Right lobe of liver (tissue), 6 donors: ENCODE measurements around the gene PLEKHA1. TPM values are rescaled to one million over a fixed set of nuclear protein-coding genes. Genes with fewer than 3 reads are reported as not detected.
A peak's percentile ranks its signal among the peaks of the same experiment; 100 is the strongest.

Experiments used
- ATAC-seq, 4 donors: fragments of 200-7000 bp; cut with Tn5 transposase; one replicate each; pipeline ENCODE4 v1.9.1; 2020; ENCODE audit warnings: mild to moderate bottlenecking in 4 of 4, moderate library complexity in 4 of 4
- DNase-seq, 3 donors: peaks; one replicate each; pipeline ENCODE4 v3.0.0-alpha.2; 2020
- H3K27ac ChIP-seq, 3 donors: fragments of 200-600 bp; one replicate each; pipeline ENCODE4 v1.8.0; 2022
- H3K27me3 ChIP-seq, 2 donors: fragments of 200-600 bp; one replicate each; pipeline ENCODE4 v1.8.0; 2022
- H3K36me3 ChIP-seq, 4 donors: fragments of 200-600 bp; sonication (generic) in 1 of 4; one replicate each; pipeline versions ENCODE4 v1.5.1 to v1.8.0; 2017 to 2022; ENCODE audit warnings: control low read depth in 1 of 4
- H3K4me1 ChIP-seq, 4 donors: fragments of 200-600 bp; sonication (generic) in 1 of 4; one replicate each; pipeline versions ENCODE4 v1.5.1 to v1.8.0; 2017 to 2022; ENCODE audit warnings: control low read depth in 1 of 4
- H3K4me3 ChIP-seq, 3 donors: fragments of 200-600 bp; one replicate each; pipeline ENCODE4 v1.8.0; 2022
- H3K9me3 ChIP-seq, 4 donors: fragments of 200-600 bp; sonication (generic) in 1 of 4; one replicate each; pipeline versions ENCODE4 v1.5.1 to v1.8.0; 2017 to 2022; ENCODE audit warnings: control low read depth in 1 of 4
- CTCF ChIP-seq, 4 donors: fragments of 200-600 bp in 3 of 4; fragments of 450-650 bp in 1 of 4; IDR thresholded peaks; one replicate each; pipeline versions ENCODE4 v1.5.1 to v1.8.0; 2016 to 2022; ENCODE audit warnings: antibody characterized with exemption in 4 of 4, mild to moderate bottlenecking in 2 of 4
- POLR2A ChIP-seq: fragments of 450-650 bp; IDR thresholded peaks from one replicate; pipeline ENCODE4 v1.6.1; 2017; ENCODE audit warnings: antibody characterized with exemption, mild to moderate bottlenecking
- WGBS: methylation state at CpG from one replicate; pipeline ENCODE4 v1.1.6; 2018; ENCODE audit warnings: low coverage, low lambda C conversion rate; ENCODE audit not compliant: insufficient coverage; ENCODE audit errors: missing lambda C conversion rate; 5-methylcytosine and 5-hydroxymethylcytosine counted together
- intact Hi-C, 2 donors: fragments of 100-400 bp; cut with DNase I; formaldehyde crosslinking; loops; one replicate each; pipeline versions ENCODE4 v1.11.2 to v1.14.1; 2022
- total RNA-seq, 6 experiments: library from RNA; depleted of rRNA in 2 of 6; stranded (reverse); fragments of >200 nt in 2 of 6; fragmentation: NEBNext Ultra II Directional in 3 of 6; extraction: Animal tissue kit (Norgen Biotek cat#: 25700) in 3 of 6; gene quantifications; one replicate each; pipeline versions ENCODE4 v1.1.0 to v1.2.4, GENCODE V29; 2016 to 2023
- donor health status: DM: no; HTN: yes; CAD: no.
- donor health status: DM: no; HTN: no; CAD: no.
- donor health status: DM: no; HTN: no; CAD: no.
- donor health status: DM: no; HTN: yes; CAD: no.
- donor health status: DM: no; HTN: yes; CAD: no.

Gene PLEKHA1
- total RNA-seq, 6 experiments from 2014 or later = 23.1 to 42.2 (median 27.5) TPM

- no peaks in the 10 kb centered on the region for H3K36me3 ChIP-seq
- no peak overlapping the region for H3K27ac ChIP-seq
- ATAC-seq (no peak), DNase-seq (no peak)
- no peaks in the 10 kb centered on the region for H3K27me3 ChIP-seq
- H3K9me3 ChIP-seq = no peaks in the 10 kb centered on the region
- WGBS = 47% methylated on average over 1 of the region's 1 CpG
- no peak for TF ChIP-seq POLR2A
- TF ChIP-seq CTCF (IDR thresholded peaks at IDR 0.05) = no peak
- peaks cover 0 to 55% (median 10%) of the 10 kb centered on the region in 4 donors for H3K4me1 ChIP-seq
- no peak overlapping the region for H3K4me3 ChIP-seq
- intact Hi-C loops = no loop called here
These were observed 13.9 kb downstream of the PLEKHA1 start for GRCh38 chr10:122388287-122388997.

DNA sequence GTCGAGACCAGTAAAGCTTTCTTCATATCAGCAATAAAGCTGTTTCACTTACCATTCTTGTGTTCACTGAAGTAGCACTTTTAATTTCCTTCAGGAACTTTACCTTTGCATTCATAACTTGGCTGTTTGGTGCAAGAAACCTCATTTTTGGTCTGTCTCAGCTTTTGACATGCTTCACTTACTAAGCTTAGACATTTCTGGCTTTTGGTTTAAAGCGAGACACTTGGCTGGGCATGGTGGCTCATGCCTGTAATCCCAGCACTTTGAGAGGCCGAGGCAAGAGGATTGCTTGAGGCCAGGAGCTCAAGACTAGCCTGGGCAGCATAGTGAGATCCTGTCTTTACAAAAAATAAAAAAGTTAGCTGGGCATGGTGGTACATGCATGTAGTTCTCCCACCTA, 15.8 kb downstream of the PLEKHA1 start:
- Histone ChIP-seq H3K36me3 (peaks cover 0 to 7% (median 5%) of the 10 kb centered on the region in 4 donors), H3K27ac (peak overlapping the region in 1 of 3 donors; percentile 14), H3K9me3 (no peaks in the 10 kb centered on the region), H3K4me1 (peaks cover 0 to 55% (median 10%) of the 10 kb centered on the region in 4 donors), H3K27me3 (no peaks in the 10 kb centered on the region), H3K4me3 (no peak overlapping the region)
- DNase-seq = no peak
- TF ChIP-seq CTCF (IDR thresholded peaks at IDR 0.05) = no peak
- no peak for TF ChIP-seq POLR2A
- ATAC-seq = no peak
- 91% methylated on average over 3 of the region's 3 CpGs for WGBS
- intact Hi-C loops = no loop called here

- Histone ChIP-seq H3K4me3 (no peak overlapping the region), H3K27ac (peak overlapping the region in 1 of 3 donors; percentile 14), H3K4me1 (peaks cover 0 to 55% (median 10%) of the 10 kb centered on the region in 4 donors), H3K9me3 (no peaks in the 10 kb centered on the region), H3K36me3 (peaks cover 0 to 8% (median 8%) of the 10 kb centered on the region in 4 donors), H3K27me3 (no peaks in the 10 kb centered on the region)
- whole genome bisulfite sequencing = 14% methylated on average over 3 of the region's 3 CpGs
- intact Hi-C loops = no loop called here
- ATAC-seq (peak in 2 of 4 donors; percentile 22 to 50), DNase-seq (no peak)
- TF ChIP-seq CTCF (IDR thresholded peaks at IDR 0.05) (no peak), POLR2A (no peak)
These were observed 16.2 kb downstream of the PLEKHA1 start for GRCh38 chr10:122390679-122391078.

GRCh38 chr10:122391875-122392274, 17.4 kb downstream of the PLEKHA1 start:
- no peak overlapping the region for H3K4me3 ChIP-seq
- peaks cover 0 to 48% (median 6%) of the 10 kb centered on the region in 4 donors for H3K4me1 ChIP-seq
- DNase-seq (no peak), ATAC-seq (peak in 1 of 4 donors; percentile 24)
- intact Hi-C loops = no loop called here
- no peaks in the 10 kb centered on the region for H3K9me3 ChIP-seq
- H3K27ac ChIP-seq = peak overlapping the region in 1 of 3 donors; percentile 77
- H3K27me3 ChIP-seq = no peaks in the 10 kb centered on the region
- TF ChIP-seq CTCF (IDR thresholded peaks at IDR 0.05) (no peak), POLR2A (no peak)
- peaks cover 0 to 15% (median 11%) of the 10 kb centered on the region in 4 donors for H3K36me3 ChIP-seq
